Lower leg skin (tissue), 3 donors: ENCODE measurements around the gene PHRF1.

ENCODE experiments used
- CTCF ChIP-seq, 3 donors: fragments of 450-650 bp; IDR thresholded peaks; one replicate each; pipeline ENCODE4 v1.5.1; 2016; ENCODE audit warnings: antibody characterized with exemption in 3 of 3, mild to moderate bottlenecking in 3 of 3, moderate library complexity in 2 of 3
- POLR2A ChIP-seq, 2 donors: fragments of 450-650 bp; IDR thresholded peaks; one replicate each; pipeline ENCODE4 v1.6.1; 2016 to 2017; ENCODE audit warnings: antibody characterized with exemption in 2 of 2, mild to moderate bottlenecking in 1 of 2, moderate library complexity in 1 of 2

GRCh38 chr11:606245-606644 lies 30.0 kb downstream of the PHRF1 start:
- TF ChIP-seq CTCF (IDR thresholded peaks at IDR 0.05) (no peak), POLR2A (IDR thresholded peaks at IDR 0.05) (no peak)
